HG02623 (cell line): ENCODE results near the gene IRX2.

Experiments used
- ATAC-seq: cut with Tn5 transposase; IDR thresholded peaks from one replicate; pipeline ENCODE4 v1.9.1; 2021; ENCODE audit warnings: moderate library complexity; ENCODE audit not compliant: unreplicated experiment

Gene IRX2

GRCh38 chr5:2756211-2757152 is 5.0 kb upstream of the IRX2 start:
- no peak for ATAC-seq

DNA sequence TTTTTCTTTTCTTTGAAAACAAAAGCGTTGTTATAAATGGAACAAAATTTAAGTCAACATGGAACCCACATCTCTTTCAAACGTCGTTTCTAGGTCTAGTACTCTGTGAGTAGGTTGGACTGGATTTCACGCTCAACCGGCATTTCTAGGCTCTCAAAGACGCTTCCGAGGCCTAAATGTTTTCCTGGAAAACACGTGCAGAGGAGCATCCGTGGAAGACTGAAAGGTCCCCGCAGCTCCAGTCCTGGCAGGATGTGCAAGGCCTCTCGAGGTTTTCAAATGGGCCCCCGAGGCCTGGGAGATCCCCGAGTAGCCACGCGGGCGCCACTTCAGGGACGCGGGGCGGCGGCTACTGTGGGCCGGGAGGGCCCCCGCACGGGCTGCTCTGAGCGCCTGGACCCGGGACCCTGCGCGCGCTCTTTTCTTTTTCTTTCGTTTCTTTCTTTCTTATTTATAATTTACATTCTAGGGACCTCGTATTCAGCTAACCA is 4.2 kb upstream of the IRX2 start:
- ATAC-seq, result no peak

GRCh38 chr5:2755076-2755680 is 3.7 kb upstream of the IRX2 start:
- no peak for ATAC-seq

- ATAC-seq, result no peak
Measured at GRCh38 chr5:2754581-2755075, 3.2 kb upstream of the IRX2 start.

DNA sequence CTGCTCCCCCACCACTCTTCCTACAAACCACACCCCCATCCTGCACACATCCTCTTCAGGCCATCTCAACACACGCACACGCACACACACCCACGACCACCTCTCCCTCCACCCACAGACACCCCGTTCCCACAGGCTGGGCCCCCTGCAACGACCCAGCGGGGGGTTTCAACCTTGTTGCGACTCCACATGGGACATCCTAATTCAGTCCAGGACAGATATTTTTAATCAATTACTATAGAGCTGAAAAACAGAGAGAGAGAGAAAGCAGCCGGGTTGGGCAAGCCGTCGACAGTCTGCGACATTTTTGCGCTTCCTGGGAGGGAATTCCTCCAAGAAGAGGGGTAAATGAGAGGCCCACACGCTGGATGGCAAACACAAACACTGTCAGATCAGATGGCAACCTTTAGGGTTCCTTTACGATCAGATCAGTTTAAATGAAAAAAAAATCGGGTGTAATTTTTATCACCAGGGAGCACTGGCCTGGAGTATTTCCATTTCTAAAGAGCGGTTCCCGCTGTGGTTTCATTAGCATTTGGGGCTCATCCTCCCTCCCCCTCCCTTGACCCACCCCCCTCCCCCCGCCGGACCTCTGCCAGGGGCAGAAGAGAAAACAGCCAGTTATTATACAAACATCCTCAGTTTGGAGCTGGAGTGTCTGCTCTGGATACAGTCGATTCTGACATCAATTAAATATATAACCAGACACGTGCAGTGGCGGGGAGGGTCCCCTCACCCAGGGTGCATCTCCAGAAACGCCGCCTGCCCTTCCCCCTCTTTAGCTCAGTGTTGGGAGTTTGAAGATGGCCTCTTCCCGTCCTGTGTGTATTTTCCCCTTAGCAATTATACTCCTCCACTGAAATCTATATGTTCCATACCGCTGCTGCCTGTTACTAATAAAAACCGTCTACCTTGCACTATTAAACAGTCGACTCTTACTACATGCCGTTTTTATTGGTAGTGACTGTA is 2.3 kb upstream of the IRX2 start:
- no peak for ATAC-seq

DNA sequence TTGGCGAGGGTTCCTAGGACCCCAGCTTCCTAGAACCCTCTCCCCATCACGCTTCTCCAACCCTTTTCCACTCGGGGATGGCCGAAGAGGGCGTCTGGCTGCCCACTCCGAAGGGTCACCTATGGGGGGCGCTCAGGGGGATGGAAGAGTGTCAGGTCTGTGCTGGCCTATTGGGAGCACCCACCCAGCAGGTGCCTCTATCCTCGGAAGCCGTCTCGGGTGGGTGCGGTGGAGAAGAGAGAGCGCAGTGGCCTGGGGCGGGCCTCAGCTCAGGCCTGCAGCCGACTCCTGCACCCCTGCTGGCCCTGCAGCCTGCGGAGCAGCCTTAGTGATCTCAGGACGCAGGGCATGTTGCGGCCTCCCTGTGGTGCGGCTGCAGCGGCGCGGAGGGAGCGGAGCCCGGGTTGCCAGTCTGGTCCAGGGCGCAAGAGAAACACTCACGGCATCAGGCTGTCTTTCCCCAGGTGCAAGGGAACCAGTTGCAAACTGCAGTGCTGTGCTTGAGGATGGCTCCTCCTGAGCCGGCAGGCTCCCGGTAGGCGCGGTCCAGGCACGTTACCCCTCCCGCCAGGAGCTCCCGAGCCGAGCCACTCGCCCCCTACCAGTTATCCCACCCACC is 1.5 kb upstream of the IRX2 start:
- no peak for ATAC-seq

GRCh38 chr5:2752059-2752820 is 763 bp upstream of the IRX2 start:
- no peak for ATAC-seq

DNA sequence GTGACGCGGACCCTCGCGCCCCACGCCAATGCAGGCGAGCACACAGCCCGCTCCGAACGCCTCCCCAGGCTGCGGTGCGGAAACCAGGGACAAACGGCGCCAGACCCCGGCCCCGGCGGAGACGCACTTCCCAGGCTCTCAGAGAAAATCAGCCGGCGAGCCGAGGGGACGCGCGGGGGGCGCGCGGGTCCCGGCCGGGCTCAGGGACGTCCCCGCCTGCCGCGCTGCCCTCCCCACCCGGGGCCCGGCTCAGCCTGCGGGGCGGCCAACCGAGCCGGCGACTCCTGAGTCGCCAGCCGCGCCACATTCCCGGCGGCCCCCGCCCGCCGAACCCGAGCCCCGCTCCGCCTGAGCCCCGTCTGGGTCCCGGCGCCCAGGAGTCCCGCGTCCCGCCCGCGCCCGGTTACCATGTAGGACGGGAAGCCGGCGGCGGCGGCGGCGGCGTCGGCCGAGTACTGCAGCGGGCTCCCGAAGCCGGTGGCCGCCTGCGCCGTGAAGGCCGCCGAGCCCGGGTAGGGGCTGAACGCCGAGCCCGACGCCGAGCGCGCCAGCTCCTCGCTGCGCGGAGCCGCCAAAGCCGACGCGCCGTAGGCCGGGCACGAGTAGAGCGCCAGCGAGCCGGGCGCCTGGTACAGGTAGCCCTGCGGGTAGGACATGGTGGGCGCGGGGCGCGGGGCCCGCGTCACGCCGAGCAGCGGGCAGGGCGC is 566 bp downstream of the IRX2 start:
- no peak for ATAC-seq

- no peak for ATAC-seq
Measured at GRCh38 chr5:2750026-2750757, 1.3 kb downstream of the IRX2 start.

GRCh38 chr5:2749514-2750025 is 1.9 kb downstream of the IRX2 start:
- ATAC-seq, result no peak

GRCh38 chr5:2748861-2749513 is 2.5 kb downstream of the IRX2 start:
- no peak for ATAC-seq

- ATAC-seq, result no peak
Measured at GRCh38 chr5:2748179-2748860, 3.2 kb downstream of the IRX2 start.

GRCh38 chr5:2747363-2748162 is 3.9 kb downstream of the IRX2 start:
- no peak for ATAC-seq

DNA sequence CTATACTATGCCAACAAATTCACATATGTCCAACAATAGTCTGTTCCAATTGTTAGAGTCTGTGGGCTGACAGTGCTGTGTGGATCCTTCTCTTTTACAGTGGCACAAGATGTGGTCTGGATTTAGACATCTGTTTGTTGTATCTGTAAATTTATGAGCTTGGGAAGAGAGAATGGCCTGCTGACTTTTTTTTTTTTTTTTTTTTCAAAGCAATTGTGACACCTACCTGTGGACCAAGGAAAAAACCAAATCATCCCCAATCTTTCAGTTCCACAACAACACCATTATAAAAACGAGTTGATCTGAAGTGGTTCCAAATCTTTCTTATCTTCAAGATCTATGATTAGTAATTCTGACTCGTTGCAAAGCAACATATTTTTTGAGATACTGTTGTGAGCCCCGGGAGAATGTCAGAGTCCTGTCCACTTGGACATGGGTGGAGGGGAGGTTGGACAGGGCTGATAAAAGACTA is 4.9 kb downstream of the IRX2 start:
- no peak for ATAC-seq

- no peak for ATAC-seq
Measured at GRCh38 chr5:2744485-2744884, 7.0 kb downstream of the IRX2 start.
